B cell (primary cell): ENCODE results near the gene UNC5C. TPM values are rescaled to one million over a fixed set of nuclear protein-coding genes. Genes with fewer than 3 reads are reported as not detected.

ENCODE experiments used
- ATAC-seq: fragments of 200-7000 bp; cut with Tn5 transposase; one replicate; pipeline ENCODE4 v1.10.0; 2021; ENCODE audit warnings: low read depth, mild to moderate bottlenecking, moderate number of reproducible peaks, moderate library complexity
- CTCF ChIA-PET: fragments of 350-600 bp; sonication (Branson Sonifier 250); formaldehyde crosslinking; loops from one replicate; lab custom pipeline; 2021; ENCODE audit warnings: antibody characterized with exemption, inconsistent platforms; lab: Charles Lee
- POLR2A ChIA-PET: fragments of 350-600 bp; sonication (Branson Sonifier 250); formaldehyde crosslinking; loops from one replicate; lab custom pipeline; 2021; ENCODE audit warnings: antibody characterized with exemption; lab: Charles Lee
- DNase-seq: peaks from one replicate; pipeline ENCODE4 v3.0.0; 2013
- H2AFZ ChIP-seq: 2 replicates; pipeline ENCODE4 v1.6.1; 2012; ENCODE audit warnings: mild to moderate bottlenecking, low read depth, low read length; ENCODE audit not compliant: insufficient read depth, poor library complexity, severe bottlenecking
- H3K27ac ChIP-seq, 2 donors: 1 replicate in 1 of 2; 2 replicates in 1 of 2; pipeline ENCODE4 v1.5.1; 2012 to 2013; ENCODE audit warnings: low read length in 2 of 2, mild to moderate bottlenecking in 2 of 2, moderate library complexity in 1 of 2
- H3K27me3 ChIP-seq, 4 experiments: fragments of 200-600 bp in 1 of 4; sonication (generic) in 1 of 4; replicated peaks in 1 of 4; 1 replicate in 2 of 4; 2 replicates in 2 of 4; pipeline versions ENCODE4 v1.6.1 to v1.7.0; 2013 to 2016; ENCODE audit warnings: low read length in 3 of 4, mild to moderate bottlenecking in 2 of 4, mixed read lengths in 1 of 4, moderate library complexity in 1 of 4; ENCODE audit not compliant: insufficient read depth in 4 of 4, control insufficient read depth in 3 of 4; ENCODE audit errors: control extremely low read depth in 1 of 4
- H3K36me3 ChIP-seq, 2 experiments: replicated peaks in 1 of 2; 1 replicate in 1 of 2; 2 replicates in 1 of 2; pipeline versions ENCODE4 v1.6.1 to v1.7.1; 2013; ENCODE audit warnings: low read length in 1 of 2; ENCODE audit not compliant: insufficient read depth in 2 of 2, control insufficient read depth in 1 of 2; ENCODE audit errors: control extremely low read depth in 1 of 2, extremely low read depth in 1 of 2
- H3K4me1 ChIP-seq, 2 donors: fragments of 200-600 bp in 1 of 2; sonication (generic) in 1 of 2; 1 replicate in 1 of 2; 2 replicates in 1 of 2; pipeline versions ENCODE4 v1.5.1 to v1.6.1; 2013 to 2017; ENCODE audit warnings: low read length in 2 of 2; ENCODE audit not compliant: control insufficient read depth in 2 of 2, insufficient read depth in 2 of 2
- H3K4me2 ChIP-seq: replicated peaks from 2 replicates; pipeline ENCODE3; 2012; ENCODE audit warnings: mild to moderate bottlenecking, low read depth, low read length; ENCODE audit not compliant: poor library complexity, severe bottlenecking
- H3K4me3 ChIP-seq, 5 experiments: fragments of 200-600 bp in 1 of 5; sonication (generic) in 1 of 5; 1 replicate in 3 of 5; 2 replicates in 2 of 5; pipeline versions ENCODE4 v1.5.1 to v1.7.0; 2011 to 2016; ENCODE audit warnings: low read length in 4 of 5, mild to moderate bottlenecking in 4 of 5, low read depth in 2 of 5, control low read depth in 1 of 5, moderate library complexity in 1 of 5; ENCODE audit not compliant: insufficient read depth in 1 of 5; ENCODE audit errors: control extremely low read depth in 1 of 5, extremely low read depth in 1 of 5
- H3K79me2 ChIP-seq: fragments of 200-600 bp; sonication (generic); one replicate; pipeline ENCODE4 v1.6.0; 2016; ENCODE audit warnings: low read length; ENCODE audit not compliant: control insufficient read depth, insufficient read depth
- H3K9ac ChIP-seq: fragments of 200-600 bp; sonication (generic); 2 replicates; pipeline ENCODE4 v1.6.1; 2017; ENCODE audit warnings: mild to moderate bottlenecking, low read length, moderate library complexity
- H3K9me3 ChIP-seq, 3 donors: one replicate each; pipeline versions ENCODE4 v1.6.1 to v1.7.1; 2013; ENCODE audit warnings: low read length in 2 of 3; ENCODE audit not compliant: control insufficient read depth in 2 of 3, insufficient read depth in 1 of 3; ENCODE audit errors: control extremely low read depth in 1 of 3
- H4K20me1 ChIP-seq: 2 replicates; pipeline ENCODE4 v1.6.0; 2012; ENCODE audit warnings: mild to moderate bottlenecking, low read length; ENCODE audit not compliant: insufficient read depth, control insufficient read depth, poor library complexity, severe bottlenecking
- H3K27ac Mint-ChIP-seq: one replicate; pipeline ENCODE4 v1.8.0; 2021; ENCODE audit warnings: mixed read lengths
- H3K27me3 Mint-ChIP-seq: one replicate; pipeline ENCODE4 v1.8.0; 2021; ENCODE audit warnings: mixed read lengths
- H3K4me1 Mint-ChIP-seq: one replicate; pipeline ENCODE4 v1.8.0; 2021; ENCODE audit warnings: mixed read lengths
- H3K4me3 Mint-ChIP-seq: one replicate; pipeline ENCODE4 v1.8.0; 2021; ENCODE audit warnings: mixed read lengths
- H3K9me3 Mint-ChIP-seq: one replicate; pipeline ENCODE4 v1.8.0; 2022; ENCODE audit warnings: mixed read lengths; ENCODE audit not compliant: insufficient read depth
- CTCF ChIP-seq: fragments of 200-600 bp; IDR thresholded peaks from one replicate; pipeline ENCODE4 v1.8.0; 2022; ENCODE audit warnings: antibody characterized with exemption, mild to moderate bottlenecking
- EZH2 ChIP-seq: IDR thresholded peaks from 2 replicates; pipeline ENCODE4 v1.6.1; 2012; ENCODE audit warnings: borderline replicate concordance, low read depth, mild to moderate bottlenecking, moderate library complexity, low read length; ENCODE audit not compliant: insufficient read depth, poor library complexity, severe bottlenecking
- WGBS: methylation state at CpG from one replicate; pipeline ENCODE4 v1.1.5; 2013; ENCODE audit warnings: missing lambda C conversion rate; ENCODE audit not compliant: insufficient coverage; 5-methylcytosine and 5-hydroxymethylcytosine counted together
- intact Hi-C: fragments of 100-400 bp; cut with micrococcal nuclease; formaldehyde crosslinking; loops from one replicate; pipeline ENCODE4 v1.10.0; 2022
- polyA plus RNA-seq: library from polyadenylated mRNA; depleted of rRNA; stranded (reverse); fragments of >200 nt; gene quantifications from 2 replicates; pipeline ENCODE4 v1.2.3, GENCODE V29; 2012
- total RNA-seq, 2 donors: library from RNA; stranded (reverse); fragments of 120-200 nt in 1 of 2; gene quantifications; 1 replicate in 1 of 2; 2 replicates in 1 of 2; pipeline versions ENCODE4 v1.2.3 to v1.2.4, GENCODE V29; 2013 to 2022

UNC5C gene
- total and polyA plus RNA-seq, 2 donors (not counting 1 experiment from before 2014, with no cell fraction given), result not detected

GRCh38 chr4:95289028-95289634, 259.6 kb downstream of the UNC5C start:
- H3K36me3 ChIP-seq, result no peaks in the 10 kb centered on the region
- ATAC-seq (no peak), DNase-seq (no peak)
- Mint-ChIP-seq H3K4me3 (no peak overlapping the region), H3K4me1 (no peaks in the 10 kb centered on the region), H3K27me3 (no peaks in the 10 kb centered on the region), H3K27ac (no peak overlapping the region), H3K9me3 (no peaks in the 10 kb centered on the region)
- CTCF ChIA-PET, result no interaction called here
- no peak overlapping the region for H3K9ac ChIP-seq
- TF ChIP-seq CTCF (no peak), EZH2 (no peak)
- intact Hi-C loops, result no loop called here
- H3K27me3 ChIP-seq, result no peaks in the 10 kb centered on the region
- 60% methylated on average over 1 of the region's 1 CpG for WGBS
- H4K20me1 ChIP-seq, result no peaks in the 10 kb centered on the region
- H3K4me2 ChIP-seq, result no peak overlapping the region
- H3K4me3 ChIP-seq, result no peak overlapping the region
- H2AFZ ChIP-seq, result no peak overlapping the region
- no peaks in the 10 kb centered on the region for H3K79me2 ChIP-seq
- no peaks in the 10 kb centered on the region for H3K4me1 ChIP-seq
- POLR2A ChIA-PET, result no interaction called here
- no peaks in the 10 kb centered on the region for H3K9me3 ChIP-seq
- no peak overlapping the region for H3K27ac ChIP-seq

GRCh38 chr4:95288552-95288951, 260.2 kb downstream of the UNC5C start:
- ATAC-seq (no peak), DNase-seq (no peak)
- no peak overlapping the region for H3K4me2 ChIP-seq
- WGBS, result 92% methylated on average over 1 of the region's 1 CpG
- no peaks in the 10 kb centered on the region for H3K36me3 ChIP-seq
- H3K4me1 ChIP-seq, result no peaks in the 10 kb centered on the region
- no peak overlapping the region for H3K27ac ChIP-seq
- no peak overlapping the region for H3K4me3 ChIP-seq
- POLR2A ChIA-PET, result no interaction called here
- no peaks in the 10 kb centered on the region for H3K9me3 ChIP-seq
- Mint-ChIP-seq H3K9me3 (no peaks in the 10 kb centered on the region), H3K4me1 (no peaks in the 10 kb centered on the region), H3K4me3 (no peak overlapping the region), H3K27me3 (no peaks in the 10 kb centered on the region), H3K27ac (no peak overlapping the region)
- H3K27me3 ChIP-seq, result no peaks in the 10 kb centered on the region
- CTCF ChIA-PET, result no interaction called here
- no peaks in the 10 kb centered on the region for H3K79me2 ChIP-seq
- intact Hi-C loops, result no loop called here
- no peak for TF ChIP-seq EZH2
- TF ChIP-seq CTCF, result no peak
- no peak overlapping the region for H3K9ac ChIP-seq
- H4K20me1 ChIP-seq, result no peaks in the 10 kb centered on the region
- no peak overlapping the region for H2AFZ ChIP-seq
